Tibial artery (tissue), 4 donors: ENCODE measurements around the gene BPIFB2.

ENCODE experiments used
- DNase-seq, 2 donors: peaks; one replicate each; pipeline ENCODE4 v3.0.0-alpha.2; 2019
- H3K27ac ChIP-seq, 2 donors: fragments of 200-600 bp; sonication (generic) in 1 of 2; 1 replicate in 1 of 2; 2 replicates in 1 of 2; pipeline ENCODE4 v1.5.1; 2018 to 2019; ENCODE audit warnings: mild to moderate bottlenecking in 1 of 2
- H3K27me3 ChIP-seq, 2 donors: fragments of 200-600 bp; sonication (generic) in 1 of 2; one replicate each; pipeline versions ENCODE4 v1.5.1 to v1.6.0; 2016 to 2019
- H3K36me3 ChIP-seq, 3 donors: fragments of 200-600 bp; sonication (generic) in 2 of 3; one replicate each; pipeline ENCODE4 v1.5.1; 2016 to 2019; ENCODE audit warnings: mild to moderate bottlenecking in 2 of 3
- H3K4me1 ChIP-seq, 4 donors: fragments of 200-600 bp; sonication (generic) in 2 of 4; 1 replicate in 3 of 4; 2 replicates in 1 of 4; pipeline ENCODE4 v1.5.1; 2016 to 2019
- H3K4me3 ChIP-seq, 2 donors: fragments of 200-600 bp; sonication (generic) in 1 of 2; 1 replicate in 1 of 2; 2 replicates in 1 of 2; pipeline ENCODE4 v1.5.1; 2018 to 2019; ENCODE audit warnings: mild to moderate bottlenecking in 2 of 2
- H3K9me3 ChIP-seq, 3 donors: fragments of 200-600 bp; sonication (generic) in 1 of 3; one replicate each; pipeline ENCODE4 v1.5.1; 2016 to 2019
- intact Hi-C: fragments of 100-400 bp; cut with DNase I; formaldehyde crosslinking; loops from one replicate; pipeline ENCODE4 v1.15.0; 2023; ENCODE audit warnings: low total_unique reads
- TF ChIP-seq, protein P1 (sequence below), 2 experiments: fragments of 200-600 bp in 1 of 2; fragments of 450-650 bp in 1 of 2; IDR thresholded peaks; one replicate each; pipeline ENCODE4 v1.5.1; 2017 to 2019; ENCODE audit warnings: antibody characterized with exemption in 2 of 2, mild to moderate bottlenecking in 1 of 2, moderate library complexity in 1 of 2

The BPIFB2 gene

DNA sequence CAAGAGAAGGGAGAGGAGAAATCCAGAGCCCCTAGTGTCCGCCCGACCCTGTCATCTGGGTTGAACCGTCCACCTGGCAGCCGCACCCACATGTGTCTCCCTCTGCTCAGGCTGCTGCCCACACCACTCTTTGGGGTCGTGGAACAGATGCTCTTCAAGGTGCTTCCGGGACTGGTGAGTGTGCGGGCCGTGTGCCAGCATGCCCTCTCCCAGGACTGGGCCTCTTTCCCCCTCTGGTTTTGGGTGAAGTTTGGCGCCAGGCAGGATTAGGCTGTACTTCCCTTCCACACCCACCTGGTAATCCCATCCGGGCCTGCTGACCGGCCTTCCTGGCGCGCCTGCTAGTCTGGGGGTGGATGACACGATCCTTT is 54.1 kb downstream of the BPIFB2 start:
- intact Hi-C loops = no loop called here

DNA sequence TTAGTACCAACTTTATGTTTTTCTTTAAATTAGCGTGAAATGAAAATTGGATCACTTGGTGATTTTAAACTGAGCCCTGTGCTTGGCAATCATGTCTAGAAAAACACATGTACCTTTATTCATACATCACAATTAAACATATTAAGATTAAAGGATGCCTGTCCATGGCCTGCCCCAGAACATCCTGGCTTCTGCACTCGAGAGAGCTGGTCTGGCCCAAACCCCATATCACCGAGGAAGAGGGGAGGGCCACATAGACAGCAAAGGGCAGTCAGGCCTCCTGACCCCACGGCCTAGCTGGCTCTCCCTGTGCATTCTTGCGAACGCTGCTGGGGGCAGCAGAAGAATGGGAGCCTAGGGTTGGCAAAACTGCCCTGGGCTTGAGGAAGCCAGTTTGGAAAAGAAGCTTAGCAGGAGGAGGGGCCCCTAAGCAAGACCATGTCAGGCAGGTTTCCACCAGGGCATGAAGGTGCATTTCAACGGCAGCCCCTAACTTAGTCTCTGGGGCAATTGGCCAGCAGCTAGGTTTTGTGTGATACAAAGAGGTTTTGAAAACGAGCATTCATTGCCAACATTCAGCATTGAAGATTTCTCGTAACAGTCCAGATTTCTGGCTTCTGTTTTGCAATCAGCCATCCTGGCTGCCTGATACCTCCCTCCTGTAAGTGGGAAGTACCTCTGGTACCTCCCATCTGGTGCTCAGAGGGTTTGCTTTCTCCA is 54.8 kb downstream of the BPIFB2 start:
- intact Hi-C loops = no loop called here
- Histone ChIP-seq H3K4me3 (no peak overlapping the region), H3K4me1 (no peaks in the 10 kb centered on the region), H3K36me3 (no peaks in the 10 kb centered on the region), H3K27ac (no peak overlapping the region), H3K9me3 (no peaks in the 10 kb centered on the region), H3K27me3 (peaks cover 0 to 5% of the 10 kb centered on the region in 2 donors)
- no peak for DNase-seq
- TF ChIP-seq, protein P1, sequence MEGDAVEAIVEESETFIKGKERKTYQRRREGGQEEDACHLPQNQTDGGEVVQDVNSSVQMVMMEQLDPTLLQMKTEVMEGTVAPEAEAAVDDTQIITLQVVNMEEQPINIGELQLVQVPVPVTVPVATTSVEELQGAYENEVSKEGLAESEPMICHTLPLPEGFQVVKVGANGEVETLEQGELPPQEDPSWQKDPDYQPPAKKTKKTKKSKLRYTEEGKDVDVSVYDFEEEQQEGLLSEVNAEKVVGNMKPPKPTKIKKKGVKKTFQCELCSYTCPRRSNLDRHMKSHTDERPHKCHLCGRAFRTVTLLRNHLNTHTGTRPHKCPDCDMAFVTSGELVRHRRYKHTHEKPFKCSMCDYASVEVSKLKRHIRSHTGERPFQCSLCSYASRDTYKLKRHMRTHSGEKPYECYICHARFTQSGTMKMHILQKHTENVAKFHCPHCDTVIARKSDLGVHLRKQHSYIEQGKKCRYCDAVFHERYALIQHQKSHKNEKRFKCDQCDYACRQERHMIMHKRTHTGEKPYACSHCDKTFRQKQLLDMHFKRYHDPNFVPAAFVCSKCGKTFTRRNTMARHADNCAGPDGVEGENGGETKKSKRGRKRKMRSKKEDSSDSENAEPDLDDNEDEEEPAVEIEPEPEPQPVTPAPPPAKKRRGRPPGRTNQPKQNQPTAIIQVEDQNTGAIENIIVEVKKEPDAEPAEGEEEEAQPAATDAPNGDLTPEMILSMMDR (IDR thresholded peaks at IDR 0.05) = no peak

More for the DNA sequence above, 54.1 kb downstream of the BPIFB2 start:
- TF ChIP-seq, protein P1 (IDR thresholded peaks at IDR 0.05) = no peak
- Histone ChIP-seq H3K27me3 (peaks cover 0 to 7% of the 10 kb centered on the region in 2 donors), H3K36me3 (no peaks in the 10 kb centered on the region), H3K4me3 (no peak overlapping the region), H3K27ac (no peak overlapping the region), H3K4me1 (no peaks in the 10 kb centered on the region), H3K9me3 (no peaks in the 10 kb centered on the region)
- no peak for DNase-seq

DNA sequence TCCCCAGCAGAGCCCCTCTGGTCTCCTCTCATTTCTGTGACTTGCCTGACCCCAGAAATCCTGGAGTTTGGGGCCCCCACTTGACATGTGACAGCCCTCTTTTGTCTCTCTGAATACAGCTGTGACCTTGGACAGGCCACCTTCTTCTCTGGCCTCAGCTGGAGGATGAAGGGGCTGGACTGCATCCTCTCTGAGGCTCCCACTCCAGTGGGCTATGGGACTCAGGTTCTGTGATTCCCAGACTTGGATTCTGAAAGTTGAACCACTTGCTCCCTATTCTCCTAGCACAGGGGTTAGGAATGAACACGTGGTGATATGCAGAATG is 55.3 kb downstream of the BPIFB2 start:
- intact Hi-C loops = no loop called here
- H3K36me3 ChIP-seq = no peaks in the 10 kb centered on the region
- DNase-seq = no peak
- H3K27ac ChIP-seq = no peak overlapping the region
- H3K27me3 ChIP-seq = peaks cover 0 to 5% of the 10 kb centered on the region in 2 donors
- H3K4me3 ChIP-seq = no peak overlapping the region
- H3K4me1 ChIP-seq = no peaks in the 10 kb centered on the region
- no peaks in the 10 kb centered on the region for H3K9me3 ChIP-seq
- TF ChIP-seq, protein P1 (IDR thresholded peaks at IDR 0.05) = no peak

DNA sequence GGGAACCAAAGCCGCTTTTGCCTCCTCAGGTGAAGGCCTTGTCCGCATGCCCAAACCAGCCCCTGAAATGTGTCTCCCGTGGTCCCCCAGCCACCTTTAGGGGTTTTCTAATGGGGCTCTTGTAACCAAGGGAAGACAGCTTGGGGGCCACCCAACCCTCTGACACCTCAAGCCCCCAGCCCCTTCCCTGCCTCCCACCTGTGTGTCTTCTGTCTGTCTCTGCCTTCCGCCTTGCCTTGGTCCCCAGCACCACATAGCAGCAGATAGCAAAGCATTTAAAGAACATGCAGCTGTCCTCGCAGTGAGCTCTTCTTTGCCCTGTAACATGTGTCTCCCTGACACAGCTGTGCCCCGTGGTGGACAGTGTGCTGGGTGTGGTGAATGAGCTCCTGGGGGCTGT is 55.8 kb downstream of the BPIFB2 start:
- Histone ChIP-seq H3K4me3 (no peak overlapping the region), H3K27ac (no peak overlapping the region), H3K4me1 (no peaks in the 10 kb centered on the region), H3K9me3 (no peaks in the 10 kb centered on the region), H3K36me3 (no peaks in the 10 kb centered on the region), H3K27me3 (peaks cover 0 to 5% of the 10 kb centered on the region in 2 donors)
- no peak for DNase-seq
- TF ChIP-seq, protein P1 (IDR thresholded peaks at IDR 0.05) = no peak
- intact Hi-C loops = no loop called here

DNA sequence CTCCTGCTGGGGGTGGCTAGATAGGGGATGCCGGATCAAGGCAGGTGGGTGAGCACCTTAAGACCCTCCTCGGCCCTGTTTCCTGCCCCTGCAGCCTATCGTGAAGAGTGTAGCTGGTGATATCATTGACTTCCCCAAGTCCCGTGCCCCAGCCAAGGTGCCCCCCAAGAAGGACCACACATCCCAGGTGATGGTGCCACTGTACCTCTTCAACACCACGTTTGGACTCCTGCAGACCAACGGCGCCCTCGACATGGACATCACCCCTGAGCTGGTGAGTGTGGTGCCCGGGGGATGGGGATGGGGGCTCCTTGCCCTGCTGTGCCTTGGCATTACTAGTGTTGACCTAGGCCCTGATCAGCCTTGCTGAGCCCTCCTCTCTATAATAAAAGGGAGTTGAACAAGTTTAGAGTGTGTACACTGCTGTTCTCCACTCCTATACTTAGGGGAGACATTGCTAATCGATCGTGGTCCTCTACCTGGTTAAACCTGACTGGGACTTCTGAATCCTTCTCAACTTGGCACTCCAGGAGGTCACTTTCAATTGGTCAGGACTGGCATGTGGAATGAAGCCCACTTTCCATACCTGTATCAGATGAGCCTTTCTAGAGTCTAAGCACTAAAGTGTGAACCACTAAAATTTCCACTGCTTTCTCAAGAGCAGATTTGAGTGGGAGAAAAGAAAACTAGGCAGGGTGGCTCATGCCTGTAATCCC is 57.2 kb downstream of the BPIFB2 start:
- H3K27me3 ChIP-seq = peaks cover 0 to 2% of the 10 kb centered on the region in 2 donors
- no peak overlapping the region for H3K27ac ChIP-seq
- DNase-seq = no peak
- H3K4me3 ChIP-seq = no peak overlapping the region
- no peaks in the 10 kb centered on the region for H3K4me1 ChIP-seq
- TF ChIP-seq, protein P1 (IDR thresholded peaks at IDR 0.05) = no peak
- H3K9me3 ChIP-seq = no peaks in the 10 kb centered on the region
- no peaks in the 10 kb centered on the region for H3K36me3 ChIP-seq
- intact Hi-C loops = no loop called here
